Pons (tissue), 1 donor: ENCODE results near the gene ZDHHC14.
"Not testable (repeated sequence)": the region's sequence is repeated elsewhere in the genome, so short reads cannot be mapped to it uniquely, and the experiment has no call there.

Experiments used
- DNase-seq: peaks from one replicate; pipeline ENCODE4 v3.0.0-alpha.2; 2016; ENCODE audit warnings: low spot score

The ZDHHC14 gene

GRCh38 chr6:157552081-157552747 lies 171.2 kb downstream of the ZDHHC14 start:
- DNase-seq: no peak

DNA sequence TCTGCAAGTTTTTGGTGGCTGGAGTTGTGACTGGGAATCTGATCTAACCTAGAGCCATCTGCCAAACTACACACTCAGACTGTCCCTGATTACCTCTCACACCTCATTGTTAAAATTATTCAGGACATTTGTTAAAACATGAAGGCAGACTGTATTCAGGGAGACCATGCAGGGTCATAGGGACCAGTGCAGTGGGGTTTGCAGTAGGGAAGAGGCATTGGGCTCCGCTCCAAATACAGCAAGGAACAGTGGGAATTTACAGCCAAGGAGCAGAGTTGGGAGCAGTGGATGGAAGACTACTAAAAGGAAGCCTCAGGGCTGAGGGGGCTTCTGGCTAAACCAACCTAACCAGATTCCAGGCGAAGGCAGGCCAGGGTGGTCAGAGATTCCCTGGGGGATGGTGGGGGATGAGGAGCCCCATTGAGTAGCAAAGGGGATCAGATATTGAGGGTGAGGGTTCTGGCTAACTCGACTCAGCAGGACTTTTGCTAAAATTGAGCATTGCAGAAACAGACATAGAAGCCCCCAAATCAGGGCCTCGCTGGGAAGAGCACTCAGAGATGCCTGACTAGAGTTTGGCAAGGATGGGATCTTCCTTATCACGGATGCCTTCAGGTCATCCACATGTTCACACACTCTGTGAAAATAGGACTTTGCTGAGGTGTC lies 172.0 kb downstream of the ZDHHC14 start:
- no peak for DNase-seq

DNA sequence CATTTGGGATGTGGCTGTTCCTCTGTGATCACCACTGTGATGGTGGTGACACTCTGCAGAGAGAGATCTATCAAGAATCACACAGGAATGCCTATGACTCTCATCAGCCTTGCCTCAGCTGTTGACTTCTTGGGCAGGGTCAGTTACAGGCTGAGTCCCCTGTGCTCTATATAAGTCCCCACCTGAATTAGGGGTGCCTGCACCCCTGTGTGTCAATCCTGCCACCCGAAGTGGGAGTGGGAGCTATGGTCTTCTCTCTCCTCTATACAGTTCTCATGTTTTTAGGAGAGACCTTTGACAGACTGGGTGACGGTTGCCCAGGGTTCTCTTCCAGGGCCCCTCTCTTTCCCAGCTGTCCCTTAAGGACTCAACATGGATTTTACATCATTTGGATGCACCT lies 173.8 kb downstream of the ZDHHC14 start:
- DNase-seq: no peak

DNA sequence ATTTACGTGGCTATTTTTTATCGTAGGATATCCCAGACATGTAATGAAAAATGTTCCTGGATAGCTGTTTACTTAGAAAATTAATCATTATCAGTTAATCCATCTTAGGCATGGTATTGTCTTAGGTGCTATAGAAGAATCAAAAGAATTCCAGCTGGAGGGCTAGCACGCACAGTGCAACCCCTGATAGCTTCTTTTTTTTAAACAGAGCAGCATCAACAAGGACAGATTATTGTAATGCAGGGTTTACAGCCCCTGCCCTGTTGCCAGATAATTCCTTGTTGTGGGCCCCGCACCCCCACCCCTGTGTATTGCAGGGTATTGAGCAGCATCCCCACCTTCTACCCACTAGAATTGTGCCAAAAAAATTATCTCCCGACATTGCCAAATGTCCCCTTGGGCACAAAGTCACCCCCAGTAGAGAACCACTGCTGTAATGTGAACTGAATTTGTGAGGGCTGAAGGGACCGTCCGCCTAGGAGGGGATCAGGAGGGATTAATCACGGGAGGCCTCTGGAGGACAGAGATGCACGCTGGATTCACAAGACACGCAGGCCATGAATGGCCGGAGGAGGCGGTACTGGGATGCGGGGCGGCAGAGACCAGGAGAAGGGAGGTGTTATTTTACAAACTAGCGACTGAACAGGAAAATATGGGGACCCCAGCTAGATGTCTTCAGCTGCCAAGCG lies 174.6 kb downstream of the ZDHHC14 start:
- no peak for DNase-seq

- DNase-seq: no peak
Measured at GRCh38 chr6:157556144-157556645, 175.2 kb downstream of the ZDHHC14 start.

DNA sequence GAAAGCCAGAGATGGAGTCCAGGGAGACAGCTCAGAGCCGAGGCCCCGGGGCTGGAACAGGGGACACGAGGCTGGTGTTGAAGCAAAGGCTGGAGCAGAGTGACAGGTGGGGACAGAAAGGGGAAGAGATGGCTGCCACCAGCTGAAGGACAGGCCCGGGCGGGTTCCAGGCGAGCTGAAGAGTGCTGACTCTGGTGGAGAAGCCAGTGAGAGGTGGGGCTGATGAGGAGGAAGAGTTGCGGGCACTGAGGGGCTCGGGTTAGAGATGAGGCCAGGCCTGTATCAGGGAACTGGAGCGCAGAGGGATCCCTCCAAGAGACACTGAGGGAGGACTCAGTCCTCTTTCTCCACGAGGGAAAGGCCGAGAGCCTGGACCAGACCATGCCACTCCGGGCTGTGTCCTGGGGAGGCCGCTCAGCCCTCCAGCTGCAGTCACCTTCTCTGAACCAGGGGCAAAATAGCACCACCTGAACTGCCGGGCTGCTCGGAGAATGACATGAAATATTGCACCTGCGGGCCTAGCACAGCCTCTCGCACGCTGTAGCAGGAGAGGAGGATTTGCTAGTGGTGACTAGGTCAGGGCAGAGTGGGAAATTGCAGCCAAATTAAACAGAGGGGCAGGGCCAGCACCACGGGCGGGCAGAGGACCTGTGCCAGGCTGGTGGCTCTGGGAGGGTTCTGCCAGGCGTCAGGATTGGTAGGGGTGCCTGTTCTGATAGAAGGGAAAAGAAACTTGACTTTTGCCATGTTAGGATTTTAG lies 175.9 kb downstream of the ZDHHC14 start:
- DNase-seq: no peak

DNA sequence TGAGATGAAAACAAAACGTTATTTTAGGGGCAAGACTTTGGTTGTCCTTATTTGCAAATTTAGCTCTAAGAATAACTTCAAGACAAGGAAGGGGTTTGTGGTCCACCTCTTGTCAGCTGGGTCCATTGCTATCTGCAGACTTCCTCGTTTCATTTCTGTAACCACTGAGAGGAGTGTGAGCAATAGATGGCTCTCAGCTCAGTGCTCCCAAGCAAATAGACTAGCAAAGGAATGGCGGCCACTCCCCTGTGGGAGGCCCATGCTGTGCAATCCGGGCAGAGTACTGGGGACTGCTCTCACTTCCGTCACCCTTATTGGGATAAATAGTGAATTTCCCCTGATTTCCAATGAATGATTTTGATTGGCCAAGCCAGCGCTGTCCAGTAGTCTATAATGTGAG lies 176.6 kb downstream of the ZDHHC14 start:
- DNase-seq: no peak

DNA sequence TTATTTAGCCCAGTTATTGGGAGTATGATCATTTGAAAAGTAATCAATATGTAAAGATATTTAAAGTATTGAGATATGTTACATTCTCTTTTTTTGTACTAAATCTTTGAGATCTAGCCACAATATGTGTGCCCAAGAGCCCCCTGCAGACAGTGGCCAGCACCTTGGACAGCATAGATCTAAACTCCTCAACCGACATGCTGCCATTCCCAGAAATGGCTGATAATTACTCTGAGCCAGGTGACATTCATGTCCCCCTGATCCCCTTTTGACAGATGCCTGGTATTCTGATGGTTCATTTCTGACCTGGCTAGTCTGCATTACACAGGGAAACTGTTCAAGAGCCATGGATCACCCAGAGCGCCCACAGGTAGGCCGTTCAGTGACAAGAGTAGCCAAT lies 177.1 kb downstream of the ZDHHC14 start:
- no peak for DNase-seq

GRCh38 chr6:157558487-157559200 lies 177.7 kb downstream of the ZDHHC14 start:
- DNase-seq: peak; percentile 70

DNA sequence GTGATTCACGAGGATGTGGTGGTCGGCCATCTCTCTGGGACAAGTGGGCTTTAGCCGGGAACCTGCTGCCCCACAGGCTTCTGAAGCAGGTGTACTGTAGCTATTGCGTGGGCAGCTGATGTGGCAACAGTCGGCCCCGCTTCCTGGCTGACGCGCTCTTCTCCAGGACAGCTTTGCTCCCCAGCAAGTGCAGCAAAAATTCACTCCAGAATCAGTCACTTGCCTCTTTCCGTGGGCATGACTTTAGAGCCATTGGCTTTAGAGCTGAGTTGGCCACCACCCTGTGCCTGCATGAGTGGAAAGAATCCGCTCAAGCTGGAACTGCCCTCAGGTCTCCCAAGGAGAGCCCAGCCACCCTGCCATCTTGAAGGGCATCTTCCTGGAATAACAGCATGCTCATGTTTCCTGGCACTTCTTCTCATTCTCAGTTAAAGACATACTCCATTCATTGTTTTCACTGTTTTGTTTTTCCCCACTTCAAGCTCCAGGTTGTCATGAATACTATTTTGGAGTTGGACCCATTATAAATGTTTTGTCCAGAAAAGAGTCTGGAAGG lies 178.3 kb downstream of the ZDHHC14 start:
- DNase-seq: no peak

DNA sequence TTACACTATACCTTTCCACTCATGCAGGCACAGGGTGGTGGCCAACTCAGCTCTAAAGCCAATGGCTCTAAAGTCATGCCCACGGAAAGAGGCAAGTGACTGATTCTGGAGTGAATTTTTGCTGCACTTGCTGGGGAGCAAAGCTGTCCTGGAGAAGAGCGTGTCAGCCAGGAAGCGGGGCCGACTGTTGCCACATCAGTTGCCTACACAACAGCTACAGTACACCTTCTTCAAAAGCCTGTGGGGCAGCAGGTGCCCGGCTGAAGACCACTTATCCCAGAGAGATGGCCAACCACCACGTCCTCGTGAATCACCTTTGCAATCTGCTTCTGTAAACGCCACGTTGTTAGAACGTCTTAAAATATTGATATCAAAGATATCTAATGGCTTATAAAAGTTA lies 179.1 kb downstream of the ZDHHC14 start:
- not testable (repeated sequence) for DNase-seq

DNA sequence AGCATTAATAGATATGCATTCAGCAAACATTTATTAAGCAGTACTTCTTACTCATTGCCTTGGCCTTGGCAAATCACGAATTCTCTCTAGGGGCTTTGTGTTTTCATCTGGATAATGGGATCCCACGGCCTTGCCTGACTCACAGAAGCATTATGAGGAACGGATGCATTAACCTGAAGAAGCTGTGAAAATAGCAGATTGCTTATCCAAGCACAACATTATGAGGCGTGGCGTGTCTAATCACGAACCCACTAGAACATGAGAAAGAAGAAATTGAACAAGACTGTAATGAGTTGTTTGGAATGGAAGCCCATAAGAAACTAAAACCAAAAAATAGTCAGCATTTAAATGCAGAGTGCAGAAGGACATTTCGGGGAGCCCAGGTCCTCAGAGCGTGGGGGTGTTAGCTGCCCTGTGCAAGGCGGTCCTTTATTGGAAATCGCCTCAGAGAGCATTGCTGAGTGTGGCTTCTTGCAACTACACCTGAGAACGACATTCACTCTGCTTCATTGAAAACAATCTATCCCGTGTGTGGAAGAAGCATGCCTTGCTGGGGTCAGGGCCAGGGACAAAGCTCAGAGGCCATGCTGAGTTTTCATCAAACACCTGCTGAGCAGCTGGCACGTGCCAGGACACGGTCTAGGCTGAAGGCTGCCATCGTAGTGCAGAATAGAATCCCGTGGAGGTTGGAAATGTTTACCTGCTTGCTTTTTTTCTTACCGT lies 179.9 kb downstream of the ZDHHC14 start:
- DNase-seq: no peak

- DNase-seq: no peak
Measured at GRCh38 chr6:157561414-157561790, 180.4 kb downstream of the ZDHHC14 start.

DNA sequence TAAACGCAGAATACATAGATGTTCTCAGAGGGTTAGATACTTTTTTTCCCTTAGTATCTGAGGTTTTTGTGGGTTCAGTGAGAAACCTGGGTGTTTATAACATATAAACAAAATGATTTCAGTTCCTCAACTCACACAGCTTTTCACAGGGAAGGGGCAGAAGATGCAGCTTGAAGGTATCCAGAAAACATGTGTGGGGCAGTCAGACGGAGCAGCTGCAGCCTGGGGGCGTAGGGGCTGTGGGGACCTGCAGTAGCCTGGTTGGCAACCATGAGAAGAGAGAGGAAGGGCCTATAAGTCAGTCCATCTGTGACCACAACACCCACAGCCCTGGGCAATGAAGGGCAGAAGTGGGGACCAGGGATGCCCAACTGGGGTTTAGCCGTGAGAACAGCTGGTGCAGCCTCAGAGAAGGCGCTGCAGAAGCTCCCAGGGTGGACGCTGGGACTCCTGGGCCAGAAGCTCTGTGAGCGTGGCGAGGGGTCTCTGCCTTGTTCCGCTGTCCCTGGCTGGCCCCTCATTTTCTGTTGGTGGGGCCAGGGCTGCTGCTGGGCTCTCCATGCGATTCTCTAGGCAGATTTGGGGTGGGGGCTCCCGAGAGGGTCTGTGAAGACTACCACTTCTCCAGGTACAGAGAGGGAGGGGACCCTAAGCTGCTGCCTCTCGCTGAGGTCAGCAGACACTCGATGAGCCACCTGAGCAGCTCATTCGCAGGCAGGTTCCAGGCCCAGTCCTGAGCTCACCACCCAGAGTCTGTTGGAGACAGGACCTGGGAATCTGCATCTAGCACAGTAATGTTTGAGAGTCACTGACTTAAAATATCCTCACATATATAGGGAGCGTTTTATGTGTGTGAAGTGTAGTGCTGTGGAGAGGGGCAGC lies 181.2 kb downstream of the ZDHHC14 start:
- no peak for DNase-seq

DNA sequence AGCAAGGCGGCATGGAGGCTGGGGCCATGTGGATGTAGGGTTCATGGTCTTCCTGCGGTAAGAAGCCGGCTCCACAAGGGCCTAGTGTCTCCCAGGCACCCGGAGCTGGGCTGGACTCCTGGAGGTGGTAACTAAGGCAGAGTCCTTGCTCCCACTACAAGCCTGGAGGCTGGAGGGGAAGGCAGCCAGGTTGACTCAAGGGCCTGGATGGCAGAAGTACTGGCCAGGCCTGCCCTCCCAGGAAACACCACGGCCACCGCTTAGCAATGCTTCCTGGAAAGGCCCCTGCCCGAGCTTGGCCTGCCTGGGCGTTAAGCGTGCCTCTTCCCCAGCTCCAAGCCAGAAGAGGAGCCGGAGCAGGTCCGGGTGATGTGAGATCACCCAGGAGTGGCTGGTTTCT lies 182.0 kb downstream of the ZDHHC14 start:
- DNase-seq: no peak

DNA sequence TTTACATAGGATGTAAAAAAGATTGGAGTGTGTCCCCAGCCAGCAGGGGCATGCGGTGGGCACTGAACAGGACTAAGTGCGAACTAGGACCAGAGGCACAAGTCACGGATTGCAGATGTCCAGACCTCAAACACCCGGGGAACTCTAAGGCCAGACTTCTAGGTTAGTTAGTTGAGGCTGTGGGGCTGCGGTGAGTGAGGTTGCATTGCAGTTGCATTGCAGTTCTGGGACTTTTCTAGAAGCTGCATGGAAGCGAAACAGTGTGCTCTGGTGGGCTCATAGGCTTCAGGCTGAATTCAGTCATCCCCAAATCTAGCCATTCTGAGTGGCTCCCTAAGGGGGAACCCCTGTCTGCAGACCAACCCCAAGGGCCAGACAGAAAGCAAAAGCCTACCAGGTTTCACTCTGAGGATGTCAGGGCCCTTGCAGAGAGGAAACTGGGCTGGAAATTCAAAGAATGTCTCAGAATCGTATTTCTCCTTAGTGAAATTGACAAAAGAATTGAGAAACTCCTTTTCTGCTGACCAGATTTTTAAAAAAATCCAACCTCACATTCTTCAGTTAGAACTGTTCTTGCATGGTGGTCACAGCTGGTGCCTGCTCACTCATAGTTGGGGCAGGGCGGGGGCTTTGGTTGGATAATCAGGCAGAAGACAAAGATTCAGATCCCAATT lies 182.8 kb downstream of the ZDHHC14 start:
- DNase-seq: no peak

DNA sequence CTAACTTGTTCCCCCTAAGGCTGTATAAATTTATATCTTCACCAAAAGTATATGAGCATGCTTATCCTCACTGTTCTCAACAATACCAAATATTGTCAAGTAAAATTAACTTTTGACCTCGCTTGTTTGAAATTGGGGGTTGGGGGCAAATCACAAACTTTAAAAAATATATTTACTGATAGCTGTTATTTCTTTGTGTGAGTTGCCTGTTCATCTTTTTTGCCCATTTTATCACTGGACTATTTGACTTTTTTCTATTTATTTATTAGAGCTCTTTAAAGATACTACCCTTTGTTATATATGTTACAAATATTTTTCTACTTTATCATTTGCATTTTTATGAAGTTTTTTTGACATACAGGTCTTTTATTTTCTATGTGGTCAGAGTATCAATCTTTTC lies 187.7 kb downstream of the ZDHHC14 start:
- DNase-seq: no peak

DNA sequence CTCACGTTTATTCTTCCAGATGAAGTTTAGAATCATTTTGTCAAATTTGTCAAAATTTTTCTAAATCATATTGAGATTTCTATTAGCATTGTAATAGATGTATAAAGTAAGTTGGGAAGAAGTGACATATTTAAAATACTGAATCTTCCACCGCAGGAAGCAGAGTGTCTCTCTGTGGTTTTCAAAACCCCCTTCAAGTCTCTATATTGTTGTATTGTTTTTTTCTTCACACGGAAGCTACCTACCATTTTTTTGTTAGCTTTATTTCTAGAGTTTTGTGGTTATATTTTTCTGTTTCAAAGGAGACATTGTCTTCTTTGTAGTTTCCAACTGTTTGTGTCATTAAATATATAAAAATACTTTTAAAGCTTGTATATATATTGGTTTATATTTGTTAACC lies 188.6 kb downstream of the ZDHHC14 start:
- DNase-seq: no peak

GRCh38 chr6:157570104-157570503 lies 189.1 kb downstream of the ZDHHC14 start:
- DNase-seq: no peak
